Measurements from ENCODE around the gene GPR18.

The GPR18 gene

GRCh38 chr13:99258210-99258860 is at the start of gene GPR18:
Gene GPR18, minus strand, starts transcription at chr13:99258379. Its CDS starts 2,507 bp downstream, at chr13:99255872.
- DNase-seq (ENCODE audit: low spot score) = no peak

GRCh38 chr13:99307648-99308339 is 49.6 kb upstream of the GPR18 start:
- no peak for DNase-seq (ENCODE audit: low spot score)

GRCh38 chr13:99307247-99307646 is 49.1 kb upstream of the GPR18 start, which contains the start of gene GPR183:
Gene GPR183, minus strand, starts transcription at chr13:99307399. Its CDS starts 11,254 bp downstream, at chr13:99296145.
- no peak for DNase-seq (ENCODE audit: low spot score)

GRCh38 chr13:99305566-99305965 is 47.4 kb upstream of the GPR18 start:
- no peak for DNase-seq (ENCODE audit: low spot score)

- no peak for DNase-seq (ENCODE audit: low spot score)
Measured at GRCh38 chr13:99305158-99305557, 47.0 kb upstream of the GPR18 start.

- DNase-seq (ENCODE audit: low spot score) = no peak
Measured at GRCh38 chr13:99304541-99304940, 46.4 kb upstream of the GPR18 start.

- no peak for DNase-seq (ENCODE audit: low spot score)
Measured at GRCh38 chr13:99303863-99304521, 45.8 kb upstream of the GPR18 start.

- DNase-seq (ENCODE audit: low spot score) = no peak
Measured at GRCh38 chr13:99302637-99303505, 44.7 kb upstream of the GPR18 start.

- DNase-seq (ENCODE audit: low spot score) = no peak
Measured at GRCh38 chr13:99301913-99302636, 43.9 kb upstream of the GPR18 start.

- DNase-seq (ENCODE audit: low spot score) = no peak
Measured at GRCh38 chr13:99301056-99301838, 43.1 kb upstream of the GPR18 start.

- no peak for DNase-seq (ENCODE audit: low spot score)
Measured at GRCh38 chr13:99299920-99300341, 41.8 kb upstream of the GPR18 start.

- no peak for DNase-seq (ENCODE audit: low spot score)
Measured at GRCh38 chr13:99299256-99299919, 41.2 kb upstream of the GPR18 start.

- no peak for DNase-seq (ENCODE audit: low spot score)
Measured at GRCh38 chr13:99298056-99298455, 39.9 kb upstream of the GPR18 start.

GRCh38 chr13:99297331-99297730 is 39.2 kb upstream of the GPR18 start:
- DNase-seq (ENCODE audit: low spot score) = no peak

- no peak for DNase-seq (ENCODE audit: low spot score)
Measured at GRCh38 chr13:99296398-99296797, 38.2 kb upstream of the GPR18 start.

- DNase-seq (ENCODE audit: low spot score) = no peak
Measured at GRCh38 chr13:99295488-99296252, 37.5 kb upstream of the GPR18 start.

GRCh38 chr13:99294958-99295357 is 36.8 kb upstream of the GPR18 start:
- DNase-seq (ENCODE audit: low spot score) = no peak

- DNase-seq (ENCODE audit: low spot score) = no peak
Measured at GRCh38 chr13:99294198-99294597, 36.0 kb upstream of the GPR18 start.

GRCh38 chr13:99293178-99293577 is 35.0 kb upstream of the GPR18 start:
- DNase-seq (ENCODE audit: low spot score) = no peak
